HG02970 (cell line): Measurements from ENCODE around the gene NOD2.

Experiments used
- ATAC-seq: cut with Tn5 transposase; IDR thresholded peaks from one replicate; pipeline ENCODE4 v1.9.1; 2021; ENCODE audit warnings: mild to moderate bottlenecking, moderate library complexity, moderate number of reproducible peaks; ENCODE audit not compliant: unreplicated experiment, low FRiP score

Gene NOD2

DNA sequence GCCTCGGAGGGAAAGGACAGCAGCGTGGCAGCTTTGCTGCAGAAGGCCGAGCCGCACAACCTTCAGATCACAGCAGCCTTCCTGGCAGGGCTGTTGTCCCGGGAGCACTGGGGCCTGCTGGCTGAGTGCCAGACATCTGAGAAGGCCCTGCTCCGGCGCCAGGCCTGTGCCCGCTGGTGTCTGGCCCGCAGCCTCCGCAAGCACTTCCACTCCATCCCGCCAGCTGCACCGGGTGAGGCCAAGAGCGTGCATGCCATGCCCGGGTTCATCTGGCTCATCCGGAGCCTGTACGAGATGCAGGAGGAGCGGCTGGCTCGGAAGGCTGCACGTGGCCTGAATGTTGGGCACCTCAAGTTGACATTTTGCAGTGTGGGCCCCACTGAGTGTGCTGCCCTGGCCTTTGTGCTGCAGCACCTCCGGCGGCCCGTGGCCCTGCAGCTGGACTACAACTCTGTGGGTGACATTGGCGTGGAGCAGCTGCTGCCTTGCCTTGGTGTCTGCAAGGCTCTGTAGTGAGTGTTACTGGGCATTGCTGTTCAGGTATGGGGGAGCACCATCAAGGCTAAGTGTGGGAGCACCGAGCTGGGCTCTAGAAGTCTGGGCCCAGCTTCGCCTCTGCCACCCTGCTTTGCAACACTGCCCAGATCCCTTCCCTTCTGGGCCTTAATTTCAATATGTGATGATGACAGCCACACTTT, 18.6 kb downstream of the NOD2 start:
- ATAC-seq = no peak

DNA sequence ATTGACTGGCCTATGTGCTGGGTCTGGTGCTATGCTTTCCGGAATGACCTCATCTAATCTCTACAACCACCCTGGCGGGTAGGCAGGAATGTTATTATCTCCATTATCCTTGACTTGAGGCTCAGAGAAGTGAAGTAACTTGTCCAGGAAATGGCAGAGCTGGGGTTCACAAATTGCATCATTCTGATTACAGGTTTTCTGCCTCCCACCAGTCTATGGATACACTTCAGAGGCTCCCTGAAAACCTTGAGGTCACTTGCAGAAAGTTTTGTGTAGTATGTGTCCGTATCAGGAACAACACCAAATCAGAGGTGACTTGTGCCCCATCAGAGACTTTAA, 19.1 kb downstream of the NOD2 start:
- no peak for ATAC-seq

DNA sequence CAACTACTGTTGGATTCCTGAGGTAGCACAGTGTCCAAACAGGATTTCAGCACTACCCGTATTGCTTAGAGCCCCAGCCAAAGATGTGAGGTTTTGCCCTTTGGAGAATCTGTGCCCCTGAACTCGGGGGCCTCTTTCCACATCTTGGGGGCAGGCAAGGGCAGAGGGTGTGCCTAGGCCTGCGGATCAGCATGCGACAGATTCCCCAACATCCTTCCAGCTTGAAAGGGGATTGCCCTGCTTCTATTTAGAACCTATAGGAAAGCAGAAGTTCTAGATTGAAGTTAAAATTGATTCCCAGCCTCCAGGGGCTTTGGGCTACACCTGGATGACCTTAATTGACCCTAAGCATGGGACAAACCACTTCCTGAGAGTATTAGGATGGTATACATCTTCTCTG, 19.6 kb downstream of the NOD2 start:
- no peak for ATAC-seq

DNA sequence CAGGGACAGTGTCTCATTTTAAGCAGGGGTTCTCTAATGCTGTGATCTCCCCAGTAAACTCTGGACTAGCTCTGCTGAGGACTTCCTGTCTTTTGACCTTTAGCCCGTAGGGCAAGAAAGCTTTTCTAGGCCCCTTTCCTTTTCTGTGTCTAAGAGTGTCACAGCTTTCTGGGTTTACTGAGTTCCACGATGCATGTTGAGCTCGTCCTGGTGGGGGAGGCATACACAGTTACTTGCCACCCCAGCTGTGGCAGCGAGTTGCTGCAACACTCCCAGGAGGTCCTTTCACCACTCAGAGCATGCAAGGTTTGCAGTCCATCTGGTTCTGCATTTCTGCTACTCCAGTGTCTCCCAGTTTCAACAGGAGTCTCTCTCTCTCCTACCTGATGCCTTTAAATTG, 23.7 kb downstream of the NOD2 start:
- no peak for ATAC-seq

DNA sequence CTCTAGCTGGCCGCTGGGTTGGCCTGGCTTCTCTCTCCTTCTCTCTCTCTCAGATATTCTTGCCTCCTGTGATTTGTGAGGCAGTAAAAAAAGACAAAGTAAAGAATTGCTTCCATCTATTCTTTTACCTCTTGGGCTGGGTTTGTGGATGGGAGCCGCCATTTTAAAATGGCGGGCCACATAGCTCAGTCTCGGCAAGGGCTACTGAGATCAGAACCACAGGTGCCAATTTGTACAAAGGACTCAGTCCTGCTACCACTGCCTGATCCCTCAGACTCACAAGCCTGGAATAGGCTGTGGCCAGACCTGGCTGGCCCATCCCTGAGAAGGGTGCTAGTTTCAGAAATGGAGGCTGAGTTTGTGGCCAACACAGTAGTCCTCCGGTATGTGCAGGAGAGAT, 24.1 kb downstream of the NOD2 start:
- ATAC-seq = no peak

DNA sequence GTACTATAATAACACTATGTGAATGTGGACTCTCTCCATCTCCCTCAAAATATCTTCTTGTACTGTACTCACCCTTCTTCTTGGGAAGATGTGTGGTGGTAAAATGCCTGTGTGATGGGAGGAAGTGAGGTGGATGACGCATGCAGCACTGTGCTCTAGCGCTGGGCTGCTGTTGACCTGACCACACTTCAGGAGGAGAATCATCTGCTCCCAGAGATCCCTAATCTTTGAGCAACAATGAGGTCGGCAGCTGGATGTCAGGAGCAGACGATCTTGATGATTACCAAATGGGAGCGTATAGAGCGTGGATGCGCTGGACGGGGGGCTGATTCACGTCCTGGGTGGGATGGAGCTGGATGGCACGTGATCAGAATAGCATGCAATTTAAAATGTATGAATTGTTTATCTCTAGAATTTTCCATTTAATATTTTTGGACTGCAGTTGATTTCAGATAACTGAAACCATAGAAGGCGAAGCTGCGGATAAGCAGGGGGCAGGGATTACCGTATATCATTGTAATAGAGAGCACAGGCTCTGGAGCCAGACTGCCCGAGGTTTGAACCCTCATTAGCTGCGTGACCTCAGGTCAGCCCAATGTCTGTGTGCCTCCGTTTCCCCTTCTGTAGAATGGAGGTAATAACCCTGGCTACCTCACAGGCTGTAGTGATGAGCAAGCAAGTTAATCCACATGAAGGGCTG, 24.8 kb downstream of the NOD2 start:
- ATAC-seq = no peak

DNA sequence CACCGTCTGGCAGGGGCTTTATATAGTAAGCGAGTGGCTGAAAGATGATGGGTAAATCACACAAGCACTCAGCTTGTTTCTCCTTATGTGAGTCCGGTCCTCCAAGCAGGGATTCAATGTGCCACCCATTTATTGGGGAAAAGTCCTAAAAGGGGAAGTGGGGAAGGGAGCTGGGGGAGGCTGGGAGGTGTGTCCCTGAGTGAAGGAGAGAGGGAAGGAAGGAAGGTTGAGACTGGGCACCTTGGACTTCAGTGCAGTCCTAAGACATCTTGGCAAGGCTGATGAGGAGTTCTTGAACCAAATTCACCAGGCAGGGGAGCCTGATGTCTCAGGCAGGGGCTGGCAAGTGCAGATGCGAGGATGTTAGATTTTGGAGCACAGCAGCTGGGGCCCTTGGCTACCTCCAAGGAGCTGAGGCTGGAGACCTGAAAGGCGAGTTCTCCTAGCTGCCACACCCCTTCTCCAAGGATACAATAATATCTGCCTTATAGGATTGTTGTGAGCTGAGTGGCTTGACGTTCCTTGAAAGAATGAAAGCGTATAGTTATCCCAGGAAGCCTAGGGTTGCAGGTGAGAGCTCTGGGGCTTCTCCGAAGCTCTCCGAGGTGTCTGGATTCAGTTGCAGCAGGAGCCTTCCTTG, 25.5 kb downstream of the NOD2 start:
- no peak for ATAC-seq

DNA sequence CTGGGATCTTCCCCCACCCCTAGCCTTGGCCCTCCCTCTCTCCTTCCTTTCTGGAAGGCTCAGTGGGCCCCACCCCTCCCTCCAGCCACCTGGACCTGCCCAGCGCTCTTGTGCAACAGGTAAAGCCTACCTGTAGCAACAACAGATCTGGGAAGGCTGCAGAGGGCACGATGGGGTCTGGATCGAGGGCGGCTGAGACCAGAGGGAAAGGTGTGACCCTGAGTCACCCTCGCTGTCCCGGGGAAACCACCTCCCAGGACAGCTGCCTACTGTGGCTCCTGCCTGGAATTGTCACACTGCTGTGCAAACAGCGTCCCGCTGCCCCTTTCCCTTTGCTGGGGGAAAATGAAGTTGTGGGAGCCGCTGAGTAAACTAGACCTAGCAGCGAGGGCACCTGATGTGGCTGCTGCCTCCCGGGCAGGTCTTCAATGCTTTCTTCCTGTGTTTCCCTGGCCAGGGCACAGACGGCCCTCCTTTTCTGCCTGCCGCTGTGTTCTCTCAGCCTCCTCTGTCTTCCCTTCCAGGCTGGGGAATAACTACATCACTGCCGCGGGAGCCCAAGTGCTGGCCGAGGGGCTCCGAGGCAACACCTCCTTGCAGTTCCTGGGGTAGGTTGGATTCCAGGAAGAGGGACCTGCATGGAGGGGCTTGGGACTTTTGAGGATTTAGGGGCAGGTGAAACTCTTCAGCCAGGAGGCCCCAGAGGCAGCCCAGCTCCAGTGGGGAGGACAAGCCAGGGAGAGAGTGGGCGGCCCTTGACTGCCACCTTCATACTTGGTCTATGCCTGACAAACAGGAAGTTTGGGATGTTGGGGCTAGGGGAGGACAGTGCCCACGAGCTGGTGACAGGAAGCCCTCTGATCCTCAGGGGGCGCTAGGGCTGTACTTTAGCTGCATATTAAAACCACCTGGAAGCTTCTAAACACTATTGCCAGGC, 26.3 kb downstream of the NOD2 start:
- no peak for ATAC-seq

DNA sequence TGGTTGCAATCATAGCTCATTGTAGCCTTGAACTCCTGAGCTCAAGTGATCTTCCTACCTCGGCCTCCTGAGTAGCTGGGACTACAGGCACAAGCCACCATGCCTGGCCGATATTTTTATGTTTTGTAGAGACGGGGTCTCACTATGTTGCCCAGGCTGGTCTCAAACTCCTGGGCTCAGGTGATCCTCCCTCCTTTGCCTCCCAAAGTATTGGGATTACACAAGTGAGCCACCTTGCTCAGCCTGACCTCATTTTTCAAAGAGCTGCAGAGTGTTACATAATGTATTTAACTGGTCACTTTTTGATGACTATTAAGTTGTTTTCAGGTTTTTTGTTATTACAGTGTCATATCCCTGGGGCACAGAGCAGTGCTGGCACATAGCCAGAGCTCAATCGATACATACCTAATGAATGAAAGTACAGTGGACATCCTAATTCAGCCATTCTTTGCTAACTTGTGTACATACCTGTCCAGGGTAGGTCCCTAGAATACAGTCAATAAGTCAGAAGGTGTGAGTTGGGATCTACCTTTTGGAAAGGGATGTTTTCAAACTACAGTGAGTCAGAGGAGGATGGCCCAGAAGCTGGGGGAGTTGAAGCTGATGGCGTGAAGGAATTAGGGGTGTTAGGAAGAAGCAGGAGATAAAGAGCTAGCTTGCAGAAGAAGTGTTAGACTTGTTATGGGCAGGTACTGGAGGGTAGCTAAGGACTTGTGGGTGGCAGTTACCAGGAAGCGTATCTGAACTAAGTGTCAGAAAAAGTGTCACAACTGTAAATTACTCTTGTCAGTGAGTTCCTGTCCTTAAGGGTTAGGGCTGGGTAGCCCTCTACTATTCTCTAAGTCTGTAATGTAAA, 28.4 kb downstream of the NOD2 start:
- no peak for ATAC-seq

DNA sequence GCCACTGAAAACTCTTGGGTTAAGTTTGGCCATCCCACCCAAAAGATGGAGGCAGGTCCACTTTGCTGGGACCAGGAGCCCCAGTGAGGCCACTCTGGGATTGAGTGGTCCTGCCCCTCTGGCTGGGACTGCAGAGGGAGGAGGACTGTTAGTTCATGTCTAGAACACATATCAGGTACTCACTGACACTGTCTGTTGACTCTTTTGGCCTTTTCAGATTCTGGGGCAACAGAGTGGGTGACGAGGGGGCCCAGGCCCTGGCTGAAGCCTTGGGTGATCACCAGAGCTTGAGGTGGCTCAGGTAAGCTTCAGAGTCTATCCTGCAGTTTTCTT, 29.0 kb downstream of the NOD2 start:
- ATAC-seq = no peak

DNA sequence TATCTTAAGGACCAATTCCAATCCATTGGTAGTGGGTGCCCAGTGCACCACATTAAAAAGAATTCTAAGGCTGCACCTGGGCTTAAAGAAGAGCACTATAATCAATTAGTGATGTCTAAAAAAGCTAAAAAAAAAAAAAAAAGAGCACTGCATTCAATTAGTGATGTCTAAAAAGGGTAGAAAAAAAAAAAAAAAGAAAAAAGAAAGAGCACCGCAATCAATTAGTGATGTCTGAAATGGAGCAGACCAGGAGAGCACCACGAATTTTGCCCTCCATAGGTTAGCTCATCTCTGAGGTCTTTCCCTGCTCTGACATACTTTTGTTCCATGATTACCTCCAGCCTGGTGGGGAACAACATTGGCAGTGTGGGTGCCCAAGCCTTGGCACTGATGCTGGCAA, 29.6 kb downstream of the NOD2 start:
- no peak for ATAC-seq

DNA sequence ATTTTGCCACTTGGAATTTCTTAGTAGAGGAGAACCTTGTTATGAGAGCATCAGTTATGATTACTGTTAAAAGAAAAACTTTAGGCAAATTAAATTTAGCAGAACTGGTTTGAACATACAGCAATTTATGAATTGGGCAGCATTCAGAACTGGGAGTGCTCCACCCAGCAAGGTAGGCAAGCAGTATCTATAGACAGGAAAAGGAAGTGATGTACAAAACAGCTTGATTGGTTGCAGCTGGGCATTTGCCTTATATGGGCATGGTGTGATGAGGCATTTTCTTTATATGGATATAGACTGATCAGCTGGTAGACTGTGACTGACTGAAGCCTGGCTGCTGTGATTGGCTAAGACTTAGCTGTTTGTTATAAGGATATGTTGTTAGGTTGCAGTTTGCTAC, 30.9 kb downstream of the NOD2 start:
- no peak for ATAC-seq

DNA sequence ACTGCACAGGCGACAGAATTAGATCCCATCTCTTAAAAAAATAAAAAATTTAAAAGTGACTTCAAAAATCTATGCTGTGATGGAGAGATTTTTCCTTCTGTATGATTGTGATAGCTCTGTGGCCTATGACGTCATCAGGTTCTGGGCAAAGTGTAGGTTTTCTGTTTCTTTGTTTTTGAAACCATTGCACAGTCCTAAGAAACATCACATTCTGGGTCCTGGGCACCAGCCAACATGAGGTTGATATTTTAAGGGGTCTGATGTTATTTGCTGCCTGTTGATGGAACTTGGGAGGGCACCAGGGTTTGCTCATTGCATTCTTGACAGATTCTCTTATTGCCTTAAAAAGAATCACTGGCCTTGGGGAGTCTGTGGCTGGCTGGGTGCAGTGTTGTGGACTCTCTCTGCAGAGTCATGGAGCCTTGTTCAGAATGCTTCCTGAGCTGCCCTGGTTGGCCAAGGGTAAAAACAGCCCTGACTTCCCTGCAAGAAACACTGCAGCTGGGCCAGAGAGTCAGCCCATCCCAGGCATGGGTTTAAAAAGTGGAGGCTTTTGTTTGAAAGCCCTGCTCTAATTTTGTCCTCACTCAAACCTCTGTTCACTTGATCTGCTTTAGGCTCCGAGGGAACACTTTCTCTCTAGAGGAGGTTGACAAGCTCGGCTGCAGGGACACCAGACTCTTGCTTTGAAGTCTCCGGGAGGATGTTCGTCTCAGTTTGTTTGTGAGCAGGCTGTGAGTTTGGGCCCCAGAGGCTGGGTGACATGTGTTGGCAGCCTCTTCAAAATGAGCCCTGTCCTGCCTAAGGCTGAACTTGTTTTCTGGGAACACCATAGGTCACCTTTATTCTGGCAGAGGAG, 38.0 kb downstream of the NOD2 start:
- no peak for ATAC-seq

DNA sequence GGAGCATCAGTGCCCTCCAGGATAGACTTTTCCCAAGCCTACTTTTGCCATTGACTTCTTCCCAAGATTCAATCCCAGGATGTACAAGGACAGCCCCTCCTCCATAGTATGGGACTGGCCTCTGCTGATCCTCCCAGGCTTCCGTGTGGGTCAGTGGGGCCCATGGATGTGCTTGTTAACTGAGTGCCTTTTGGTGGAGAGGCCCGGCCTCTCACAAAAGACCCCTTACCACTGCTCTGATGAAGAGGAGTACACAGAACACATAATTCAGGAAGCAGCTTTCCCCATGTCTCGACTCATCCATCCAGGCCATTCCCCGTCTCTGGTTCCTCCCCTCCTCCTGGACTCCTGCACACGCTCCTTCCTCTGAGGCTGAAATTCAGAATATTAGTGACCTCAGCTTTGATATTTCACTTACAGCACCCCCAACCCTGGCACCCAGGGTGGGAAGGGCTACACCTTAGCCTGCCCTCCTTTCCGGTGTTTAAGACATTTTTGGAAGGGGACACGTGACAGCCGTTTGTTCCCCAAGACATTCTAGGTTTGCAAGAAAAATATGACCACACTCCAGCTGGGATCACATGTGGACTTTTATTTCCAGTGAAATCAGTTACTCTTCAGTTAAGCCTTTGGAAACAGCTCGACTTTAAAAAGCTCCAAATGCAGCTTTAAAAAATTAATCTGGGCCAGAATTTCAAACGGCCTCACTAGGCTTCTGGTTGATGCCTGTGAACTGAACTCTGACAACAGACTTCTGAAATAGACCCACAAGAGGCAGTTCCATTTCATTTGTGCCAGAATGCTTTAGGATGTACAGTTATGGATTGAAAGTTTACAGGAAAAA, 38.8 kb downstream of the NOD2 start:
- no peak for ATAC-seq

DNA sequence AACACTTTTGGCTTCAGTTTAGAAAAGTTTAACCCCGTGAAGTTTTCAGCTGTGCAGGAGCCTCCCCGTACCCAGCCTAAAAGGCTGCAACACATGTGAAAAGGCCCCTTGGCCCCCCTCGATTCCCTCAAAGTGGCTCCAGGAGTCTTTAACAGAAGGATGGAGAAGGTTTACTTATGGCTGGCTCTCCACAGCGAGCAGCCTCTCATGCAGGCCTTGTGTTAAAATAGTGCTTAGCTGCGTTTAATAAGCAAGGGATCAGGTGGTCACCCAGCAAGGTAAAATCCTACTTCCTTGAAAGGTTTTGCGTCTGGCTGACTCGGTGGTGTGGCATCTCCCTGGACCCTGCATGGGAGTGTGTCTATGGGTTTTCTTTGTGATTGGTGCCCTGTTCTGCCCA, 40.1 kb downstream of the NOD2 start:
- ATAC-seq = no peak

DNA sequence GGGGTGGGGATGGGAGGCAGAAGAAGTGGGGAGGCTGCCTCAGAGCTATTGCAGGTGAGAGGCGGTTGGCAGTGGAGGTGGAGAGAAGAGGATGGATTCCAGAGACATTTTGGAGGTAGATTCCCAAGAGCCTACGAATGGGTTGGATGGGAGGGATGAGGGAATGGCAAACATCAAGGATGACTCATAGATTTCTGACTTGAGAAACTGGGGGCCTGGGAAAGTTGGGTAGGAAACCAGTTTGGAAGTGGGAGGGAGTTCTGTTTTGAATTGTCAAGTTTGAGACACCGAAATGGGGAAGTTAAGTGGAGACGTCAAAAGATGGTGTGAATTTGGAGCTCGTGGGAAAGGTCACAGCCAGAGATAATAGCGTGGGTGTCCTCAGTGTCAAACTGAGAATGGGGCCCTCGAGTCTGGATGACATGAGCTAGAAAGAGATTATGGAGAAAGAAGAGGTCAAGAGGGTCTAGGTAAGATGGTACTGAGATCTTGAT, 42.3 kb downstream of the NOD2 start:
- no peak for ATAC-seq

DNA sequence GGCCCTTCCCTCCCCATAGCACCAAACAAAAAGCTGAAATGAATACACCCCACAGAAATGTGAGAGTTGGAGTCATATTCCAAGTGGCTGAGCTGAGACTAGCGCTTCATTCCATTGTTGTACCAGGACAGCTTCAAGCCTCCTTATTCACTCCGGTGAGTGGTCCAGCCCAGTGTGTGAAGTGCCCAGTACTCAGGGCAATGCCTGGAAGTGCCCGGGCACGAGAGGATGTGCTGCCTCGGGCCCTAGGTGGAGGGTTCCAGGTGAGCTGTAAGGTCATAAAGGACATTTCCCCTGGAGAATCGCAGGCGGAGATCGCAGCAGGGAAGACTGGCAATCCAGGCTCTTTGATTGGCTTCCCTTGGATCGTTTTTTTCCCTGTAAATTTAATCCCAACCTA, 43.0 kb downstream of the NOD2 start:
- ATAC-seq = no peak

DNA sequence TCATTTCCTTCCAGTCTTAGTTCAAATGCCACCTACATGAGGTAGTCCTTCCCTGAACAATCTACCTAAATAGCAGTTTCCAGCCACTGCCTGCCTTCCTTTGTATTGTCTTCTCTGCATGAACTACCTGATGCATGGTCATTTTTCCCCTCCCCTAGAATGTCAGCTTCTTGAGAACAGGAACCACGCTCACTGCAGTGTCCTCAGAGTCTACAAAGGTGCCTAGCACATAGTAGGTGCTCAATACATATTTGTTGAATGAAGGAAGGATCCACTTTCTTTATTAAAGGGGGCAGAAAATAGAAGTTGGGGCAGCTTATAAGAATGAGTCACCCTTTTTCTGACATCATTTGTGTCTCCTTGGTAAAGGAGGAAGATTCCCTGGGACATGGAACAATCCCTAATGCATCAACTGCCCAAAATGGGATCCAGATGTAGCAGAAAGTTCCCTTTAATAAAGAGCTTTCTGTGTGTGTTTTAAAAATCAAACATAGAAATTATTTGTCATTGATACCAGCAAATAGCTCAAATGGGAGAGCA, 44.1 kb downstream of the NOD2 start:
- no peak for ATAC-seq
